DND-41 (cell line): ENCODE data around the gene MED17.
"Not testable (repeated sequence)": the region's sequence is repeated elsewhere in the genome, so short reads cannot be mapped to it uniquely, and the experiment has no call there.

Source experiments
- ATAC-seq: fragments of 200-7000 bp; cut with Tn5 transposase; 3 replicates; pipeline ENCODE4 v1.9.1; 2021; ENCODE audit warnings: low read depth; ENCODE audit not compliant: insufficient read depth
- DNase-seq: peaks from one replicate; pipeline ENCODE4 v3.0.0-alpha.2; 2020
- H2AFZ ChIP-seq: 2 replicates; pipeline ENCODE4 v1.6.0; 2012; ENCODE audit warnings: low read depth, low read length
- H3K27ac ChIP-seq: 2 replicates; pipeline ENCODE4 v1.5.1; 2012; ENCODE audit warnings: low read length, inconsistent platforms
- H3K27me3 ChIP-seq: fragments of 200-600 bp; sonication (generic); 2 replicates; pipeline ENCODE4 v1.6.0; 2012; ENCODE audit warnings: low read length, mild to moderate bottlenecking, inconsistent platforms; ENCODE audit not compliant: insufficient read depth, poor library complexity
- H3K36me3 ChIP-seq: 2 replicates; pipeline ENCODE4 v1.5.1; 2012; ENCODE audit warnings: low read length, inconsistent platforms; ENCODE audit not compliant: insufficient read depth
- H3K4me1 ChIP-seq: 2 replicates; pipeline ENCODE4 v1.5.1; 2012; ENCODE audit warnings: mild to moderate bottlenecking, low read length; ENCODE audit not compliant: insufficient read depth
- H3K4me2 ChIP-seq: 2 replicates; pipeline ENCODE4 v1.6.0; 2012; ENCODE audit warnings: mild to moderate bottlenecking, moderate library complexity, low read length, inconsistent platforms; ENCODE audit not compliant: insufficient read depth
- H3K4me3 ChIP-seq, 2 experiments: fragments of 200-600 bp in 1 of 2; shearing (Covaris generic) in 1 of 2; 2 replicates each; pipeline ENCODE4 v1.5.1; 2012 to 2016; ENCODE audit warnings: inconsistent platforms in 2 of 2, low read length in 2 of 2, mild to moderate bottlenecking in 2 of 2, low read depth in 1 of 2, moderate library complexity in 1 of 2
- H3K79me2 ChIP-seq: 2 replicates; pipeline ENCODE4 v1.6.0; 2012; ENCODE audit warnings: low read length, inconsistent platforms; ENCODE audit not compliant: insufficient read depth
- H3K9ac ChIP-seq: 2 replicates; pipeline ENCODE4 v1.6.0; 2012; ENCODE audit warnings: low read depth, mild to moderate bottlenecking, inconsistent platforms, low read length, moderate library complexity
- H3K9me3 ChIP-seq: 2 replicates; pipeline ENCODE4 v1.5.1; 2012; ENCODE audit warnings: low read length, moderate library complexity, mild to moderate bottlenecking, inconsistent platforms; ENCODE audit not compliant: insufficient read depth, severe bottlenecking
- H4K20me1 ChIP-seq: 2 replicates; pipeline ENCODE4 v1.6.0; 2012; ENCODE audit warnings: low read length; ENCODE audit not compliant: insufficient read depth
- CTCF ChIP-seq: IDR thresholded peaks from 2 replicates; pipeline ENCODE4 v1.5.1; 2012; ENCODE audit warnings: borderline replicate concordance, low read length, moderate library complexity, mild to moderate bottlenecking; ENCODE audit not compliant: poor library complexity, severe bottlenecking; ENCODE audit errors: extremely low read depth
- EZH2 ChIP-seq: IDR thresholded peaks from 3 replicates; pipeline ENCODE4 v1.6.1; 2012; ENCODE audit warnings: borderline replicate concordance, low read depth, mild to moderate bottlenecking, moderate library complexity, low read length, inconsistent platforms; ENCODE audit not compliant: severe bottlenecking

Gene MED17

GRCh38 chr11:93741882-93742226 is 42.2 kb upstream of the MED17 start:
- Histone ChIP-seq H3K79me2 (peaks cover 79% of the 10 kb centered on the region), H3K36me3 (peaks cover 45% of the 10 kb centered on the region), H4K20me1 (peaks cover 31% of the 10 kb centered on the region), H3K27ac (peak overlapping the region; percentile 89), H3K4me2 (peak overlapping the region; percentile 79), H3K9ac (peak overlapping the region; percentile 85), H2AFZ (peak overlapping the region; percentile 93), H3K4me1 (peaks cover 46% of the 10 kb centered on the region), H3K9me3 (no peaks in the 10 kb centered on the region), H3K4me3 (peak overlapping the region; percentile 70 to 73), H3K27me3 (no peaks in the 10 kb centered on the region)
- TF ChIP-seq CTCF, result no peak
- no peak for TF ChIP-seq EZH2
- ATAC-seq, result peak; percentile 22
- DNase-seq, result no peak

GRCh38 chr11:93743291-93743690 is 40.8 kb upstream of the MED17 start:
- no peak overlapping the region; the same call in 1 of the 2 replicates for H3K9ac ChIP-seq
- H2AFZ ChIP-seq, result no peak overlapping the region
- ATAC-seq, result no peak
- peaks cover 32% of the 10 kb centered on the region for H3K4me1 ChIP-seq
- H3K27ac ChIP-seq, result no peak overlapping the region
- TF ChIP-seq CTCF, result no peak
- TF ChIP-seq EZH2, result no peak
- H3K27me3 ChIP-seq, result no peaks in the 10 kb centered on the region
- H3K36me3 ChIP-seq, result peaks cover 31% of the 10 kb centered on the region
- H3K79me2 ChIP-seq, result peaks cover 65% of the 10 kb centered on the region
- H3K9me3 ChIP-seq, result no peaks in the 10 kb centered on the region
- H3K4me2 ChIP-seq, result peak overlapping the region; percentile 22; the same call in 1 of the 2 replicates
- H4K20me1 ChIP-seq, result peaks cover 19% of the 10 kb centered on the region
- H3K4me3 ChIP-seq, result no peak overlapping the region; a peak in 1 of 4 replicates
- no peak for DNase-seq

- no peak overlapping the region for H3K4me2 ChIP-seq
- DNase-seq, result no peak
- no peaks in the 10 kb centered on the region for H3K9me3 ChIP-seq
- peaks cover 51% of the 10 kb centered on the region for H3K79me2 ChIP-seq
- peaks cover 18% of the 10 kb centered on the region for H3K4me1 ChIP-seq
- no peak overlapping the region for H3K4me3 ChIP-seq
- no peak overlapping the region for H3K9ac ChIP-seq
- TF ChIP-seq EZH2 (no peak), CTCF (no peak)
- peaks cover 17% of the 10 kb centered on the region for H3K36me3 ChIP-seq
- no peaks in the 10 kb centered on the region for H3K27me3 ChIP-seq
- no peak for ATAC-seq
- peaks cover 6% of the 10 kb centered on the region; the same call in 1 of the 2 replicates for H4K20me1 ChIP-seq
- H3K27ac ChIP-seq, result no peak overlapping the region
- no peak overlapping the region for H2AFZ ChIP-seq
These were observed 39.4 kb upstream of the MED17 start for GRCh38 chr11:93744669-93745004.

- H4K20me1 ChIP-seq, H3K27me3 ChIP-seq, DNase-seq, H3K27ac ChIP-seq, H2AFZ ChIP-seq, H3K9ac ChIP-seq, H3K9me3 ChIP-seq, H3K4me2 ChIP-seq, H3K4me3 ChIP-seq, ATAC-seq: not testable (repeated sequence)
- H3K36me3 ChIP-seq, result peaks cover 13% of the 10 kb centered on the region
- H3K4me1 ChIP-seq, result peaks cover 13% of the 10 kb centered on the region
- peaks cover 46% of the 10 kb centered on the region for H3K79me2 ChIP-seq
These were observed 38.9 kb upstream of the MED17 start for GRCh38 chr11:93745005-93745755.
